ENCODE measurements around the gene CTRL. TPM values are rescaled to one million over a fixed set of nuclear protein-coding genes. Genes with fewer than 3 reads are reported as not detected.

The CTRL gene
- total RNA-seq, 2 donors from 2014 or later = 0.54 to 2.5 TPM

- H3K27ac ChIP-seq = peak overlapping the region; percentile 53 to 55
- H3K9me3 ChIP-seq = no peaks in the 10 kb centered on the region
- H3K27me3 ChIP-seq (replicated peaks; ENCODE audit: insufficient read depth) = no peaks in the 10 kb centered on the region
- H3K4me3 ChIP-seq = no peak overlapping the region
- no peak for DNase-seq (ENCODE audit: low spot score)
- H3K4me1 ChIP-seq (ENCODE audit: control insufficient read depth in 1 of 2, low read depth in 2 of 2) = peaks cover 18 to 49% of the 10 kb centered on the region in 2 donors
- no peak for TF ChIP-seq CTCF (IDR thresholded peaks at IDR 0.05)
- ATAC-seq (ENCODE audit: insufficient number of reproducible peaks, low FRiP score, low read depth) = no peak
- peaks cover 73% of the 10 kb centered on the region for H3K36me3 ChIP-seq
Measured at GRCh38 chr16:67959536-67960329, 28.1 kb upstream of the CTRL start.

- H3K36me3 ChIP-seq = peaks cover 71% of the 10 kb centered on the region
- H3K27me3 ChIP-seq (replicated peaks; ENCODE audit: insufficient read depth) = no peaks in the 10 kb centered on the region
- no peaks in the 10 kb centered on the region for H3K9me3 ChIP-seq
- no peak overlapping the region for H3K27ac ChIP-seq
- DNase-seq (ENCODE audit: low spot score) (no peak), ATAC-seq (ENCODE audit: insufficient number of reproducible peaks, low FRiP score, low read depth) (no peak)
- H3K4me1 ChIP-seq (ENCODE audit: control insufficient read depth in 1 of 2, low read depth in 2 of 2) = peaks cover 7 to 29% of the 10 kb centered on the region in 2 donors
- TF ChIP-seq CTCF (IDR thresholded peaks at IDR 0.05) = no peak
- no peak overlapping the region for H3K4me3 ChIP-seq
Measured at GRCh38 chr16:67957622-67958021, 26.0 kb upstream of the CTRL start.

- TF ChIP-seq CTCF (IDR thresholded peaks at IDR 0.05) = no peak
- Histone ChIP-seq H3K4me1 (ENCODE audit: control insufficient read depth in 1 of 2, low read depth in 2 of 2) (peaks cover under 1 to 14% of the 10 kb centered on the region in 2 donors), H3K9me3 (no peaks in the 10 kb centered on the region), H3K4me3 (no peak overlapping the region), H3K27ac (peak overlapping the region in 1 of 2 donors; percentile 4), H3K36me3 (peaks cover 72% of the 10 kb centered on the region), H3K27me3 (replicated peaks; ENCODE audit: insufficient read depth) (no peaks in the 10 kb centered on the region)
- ATAC-seq (ENCODE audit: insufficient number of reproducible peaks, low FRiP score, low read depth) = no peak
- DNase-seq (ENCODE audit: low spot score) = no peak
Measured at GRCh38 chr16:67954421-67955196, 22.9 kb upstream of the CTRL start.

- Histone ChIP-seq H3K27ac (peak overlapping the region in 1 of 2 donors; percentile 4), H3K9me3 (no peaks in the 10 kb centered on the region), H3K4me1 (ENCODE audit: control insufficient read depth in 1 of 2, low read depth in 2 of 2) (peaks cover 0 to 8% of the 10 kb centered on the region in 2 donors), H3K4me3 (no peak overlapping the region), H3K36me3 (peaks cover 72% of the 10 kb centered on the region), H3K27me3 (replicated peaks; ENCODE audit: insufficient read depth) (no peaks in the 10 kb centered on the region)
- DNase-seq (ENCODE audit: low spot score) (no peak), ATAC-seq (ENCODE audit: insufficient number of reproducible peaks, low FRiP score, low read depth) (no peak)
- no peak for TF ChIP-seq CTCF (IDR thresholded peaks at IDR 0.05)
Measured at GRCh38 chr16:67953641-67954375, 22.1 kb upstream of the CTRL start.

GRCh38 chr16:67951485-67951884, 19.8 kb upstream of the CTRL start:
- Histone ChIP-seq H3K4me3 (no peak overlapping the region), H3K9me3 (no peaks in the 10 kb centered on the region), H3K27ac (peak overlapping the region; percentile 19 to 36), H3K36me3 (peaks cover 78% of the 10 kb centered on the region), H3K4me1 (ENCODE audit: control insufficient read depth in 1 of 2, low read depth in 2 of 2) (peaks cover 0 to 8% of the 10 kb centered on the region in 2 donors), H3K27me3 (replicated peaks; ENCODE audit: insufficient read depth) (no peaks in the 10 kb centered on the region)
- DNase-seq (ENCODE audit: low spot score) = no peak
- no peak for TF ChIP-seq CTCF (IDR thresholded peaks at IDR 0.05)
- ATAC-seq (ENCODE audit: insufficient number of reproducible peaks, low FRiP score, low read depth) = no peak

All from thoracic aorta (tissue), 2 donors.